ENCODE results near the gene ADGRV1. TPM values are rescaled to one million over a fixed set of nuclear protein-coding genes. Genes with fewer than 3 reads are reported as not detected.

ADGRV1 gene
- total RNA-seq, 4 donors from 2014 or later = 0.25 to 0.60 (median 0.56) TPM; not detected in 1

DNA sequence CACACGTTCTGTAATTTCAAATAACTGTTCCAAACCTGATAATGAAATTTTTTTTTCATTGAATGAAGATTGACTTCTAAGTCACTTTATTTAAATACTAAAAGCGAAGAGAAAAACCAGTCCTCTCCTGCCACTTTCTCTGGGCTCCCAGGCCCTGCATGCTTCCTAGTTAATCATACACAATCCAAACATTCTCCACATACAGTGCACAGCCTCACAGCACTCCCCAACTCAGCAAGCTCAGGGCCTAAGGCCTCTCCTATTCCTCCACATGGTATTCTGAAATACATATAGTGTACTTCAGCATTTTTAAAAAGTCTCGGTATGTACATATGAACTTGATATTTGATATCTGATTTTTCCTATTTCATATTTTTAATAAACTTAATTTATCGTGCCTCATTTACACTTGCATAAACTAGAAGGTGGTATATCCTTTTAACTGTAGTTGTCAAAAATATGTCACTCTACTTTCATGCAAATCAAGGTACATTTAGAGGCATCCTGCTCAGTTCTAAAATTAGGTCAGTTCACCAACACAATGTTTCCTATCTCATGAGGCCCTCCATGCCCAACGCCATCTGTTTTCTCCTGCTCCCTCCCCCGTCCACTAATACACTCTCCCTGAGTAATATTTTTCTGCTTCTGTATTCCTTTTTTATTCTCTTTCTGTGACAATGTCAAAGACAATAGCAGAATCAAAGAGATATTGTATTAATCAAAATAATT, 617.9 kb downstream of the ADGRV1 start:
- DNase-seq (ENCODE audit: low spot score) (no peak), ATAC-seq (ENCODE audit: low FRiP score) (no peak)
- TF ChIP-seq CTCF (IDR thresholded peaks at IDR 0.05) = no peak

DNA sequence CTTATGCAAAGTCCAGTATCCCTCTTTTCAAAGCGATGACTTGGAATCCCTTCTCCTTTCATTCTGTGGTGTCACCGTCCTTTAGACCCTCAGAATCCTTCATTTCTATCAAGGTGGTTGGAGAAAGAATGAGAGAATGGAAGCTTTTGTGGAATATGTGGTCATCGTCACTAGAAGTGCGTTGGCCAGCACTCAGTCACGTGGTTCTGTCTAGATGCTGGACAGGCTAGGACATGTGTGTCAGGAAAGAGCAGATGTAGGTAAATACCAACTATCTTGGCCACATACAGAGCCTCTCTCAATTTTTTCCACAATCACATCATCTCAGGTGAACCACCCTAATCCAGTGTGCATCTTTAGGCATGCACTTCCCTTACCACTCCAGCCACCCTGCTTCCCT, 618.5 kb downstream of the ADGRV1 start:
- no peak for TF ChIP-seq CTCF (IDR thresholded peaks at IDR 0.05)
- ATAC-seq (ENCODE audit: low FRiP score) = no peak
- DNase-seq (ENCODE audit: low spot score) = no peak

- no peak for TF ChIP-seq CTCF (IDR thresholded peaks at IDR 0.05)
- DNase-seq (ENCODE audit: low spot score) (no peak), ATAC-seq (ENCODE audit: low FRiP score) (peak; percentile 50)
Measured at GRCh38 chr5:91177639-91178038, 619.0 kb downstream of the ADGRV1 start.

DNA sequence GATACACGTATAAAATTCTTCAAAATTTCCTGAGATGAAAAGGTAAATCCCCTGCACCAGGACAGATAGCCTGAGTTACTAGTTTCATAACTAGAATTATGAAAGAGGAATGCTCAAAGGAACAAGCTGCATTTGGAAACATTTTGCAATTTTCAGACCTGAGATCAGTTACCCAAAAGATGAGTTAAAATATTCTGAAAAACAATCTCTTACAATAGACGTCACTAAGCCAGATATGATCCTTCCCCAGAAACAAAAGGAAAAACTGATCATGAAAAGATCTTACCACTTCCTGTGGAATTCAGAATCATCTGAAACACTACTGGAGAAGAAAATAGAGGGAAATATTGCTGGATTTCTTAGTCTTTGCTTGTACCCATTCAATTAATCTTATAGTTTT, 619.9 kb downstream of the ADGRV1 start:
- DNase-seq (ENCODE audit: low spot score) = no peak
- ATAC-seq (ENCODE audit: low FRiP score) = peak; percentile 32
- no peak for TF ChIP-seq CTCF (IDR thresholded peaks at IDR 0.05)

- TF ChIP-seq CTCF (IDR thresholded peaks at IDR 0.05) = no peak
- ATAC-seq (ENCODE audit: low FRiP score) = no peak
- no peak for DNase-seq (ENCODE audit: low spot score)
Measured at GRCh38 chr5:91179018-91179417, 620.4 kb downstream of the ADGRV1 start.

DNA sequence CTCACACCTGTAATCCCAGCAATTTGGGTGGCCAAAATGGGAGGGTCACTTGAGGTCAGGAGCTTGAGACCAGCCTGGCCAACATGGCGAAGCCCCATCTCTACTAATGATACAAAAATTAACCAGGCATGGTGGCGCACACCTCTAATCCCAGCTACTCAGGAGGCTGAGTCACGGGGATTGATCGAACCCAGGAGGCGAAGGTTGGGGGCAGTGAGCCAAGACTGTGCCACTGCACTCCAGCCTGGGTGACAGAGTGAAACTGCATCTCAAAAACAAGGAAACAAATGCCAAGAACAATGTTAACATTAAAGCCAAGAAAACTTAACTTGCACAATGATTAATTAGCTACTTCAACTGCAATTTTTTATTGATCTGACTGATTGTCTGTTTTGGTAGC, 621.9 kb downstream of the ADGRV1 start:
- TF ChIP-seq CTCF (IDR thresholded peaks at IDR 0.05) = no peak
- no peak for ATAC-seq (ENCODE audit: low FRiP score)
- no peak for DNase-seq (ENCODE audit: low spot score)

- no peak for TF ChIP-seq CTCF (IDR thresholded peaks at IDR 0.05)
- DNase-seq (ENCODE audit: low spot score) = no peak
- ATAC-seq (ENCODE audit: low FRiP score) = peak; percentile 57
Measured at GRCh38 chr5:91182763-91183162, 624.2 kb downstream of the ADGRV1 start.

Data from omental fat pad (tissue), 4 donors.